PC-9 (cell line): ENCODE data around the gene ABLIM2.

Experiments used
- EZH2 ChIP-seq: fragments of 200-600 bp; sonication (generic); IDR thresholded peaks from 2 replicates; pipeline ENCODE4 v1.8.0; 2017; ENCODE audit warnings: antibody characterized with exemption, low read depth
- TF ChIP-seq, protein P1 (sequence below): fragments of 200-600 bp; sonication (generic); conservative IDR thresholded peaks from 2 replicates; pipeline ENCODE4 v1.6.1; 2017; ENCODE audit warnings: mixed run types, antibody characterized with exemption, mild to moderate bottlenecking, moderate library complexity

DNA sequence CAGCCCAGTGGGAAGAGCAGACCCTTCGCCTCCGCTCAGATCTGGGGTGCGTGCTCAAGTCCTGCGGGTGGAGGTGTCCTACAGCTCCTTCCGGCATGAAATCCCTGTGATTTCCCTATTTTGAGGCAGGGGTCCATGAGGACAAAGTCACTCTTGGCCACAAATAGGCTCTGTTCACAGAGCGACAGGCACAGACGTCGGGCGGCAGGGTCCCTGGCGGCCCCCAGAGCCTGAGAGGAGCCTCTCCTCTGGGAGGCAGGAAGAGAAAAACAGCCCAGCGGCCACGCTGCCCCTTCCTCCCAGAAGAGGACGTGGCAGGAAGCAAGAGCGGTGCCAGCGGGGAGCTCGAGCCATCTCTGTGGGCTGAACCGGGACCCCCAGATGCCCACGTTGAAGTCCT, 38.7 kb downstream of the ABLIM2 start:
- TF ChIP-seq, protein P1, sequence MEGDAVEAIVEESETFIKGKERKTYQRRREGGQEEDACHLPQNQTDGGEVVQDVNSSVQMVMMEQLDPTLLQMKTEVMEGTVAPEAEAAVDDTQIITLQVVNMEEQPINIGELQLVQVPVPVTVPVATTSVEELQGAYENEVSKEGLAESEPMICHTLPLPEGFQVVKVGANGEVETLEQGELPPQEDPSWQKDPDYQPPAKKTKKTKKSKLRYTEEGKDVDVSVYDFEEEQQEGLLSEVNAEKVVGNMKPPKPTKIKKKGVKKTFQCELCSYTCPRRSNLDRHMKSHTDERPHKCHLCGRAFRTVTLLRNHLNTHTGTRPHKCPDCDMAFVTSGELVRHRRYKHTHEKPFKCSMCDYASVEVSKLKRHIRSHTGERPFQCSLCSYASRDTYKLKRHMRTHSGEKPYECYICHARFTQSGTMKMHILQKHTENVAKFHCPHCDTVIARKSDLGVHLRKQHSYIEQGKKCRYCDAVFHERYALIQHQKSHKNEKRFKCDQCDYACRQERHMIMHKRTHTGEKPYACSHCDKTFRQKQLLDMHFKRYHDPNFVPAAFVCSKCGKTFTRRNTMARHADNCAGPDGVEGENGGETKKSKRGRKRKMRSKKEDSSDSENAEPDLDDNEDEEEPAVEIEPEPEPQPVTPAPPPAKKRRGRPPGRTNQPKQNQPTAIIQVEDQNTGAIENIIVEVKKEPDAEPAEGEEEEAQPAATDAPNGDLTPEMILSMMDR = no peak
- TF ChIP-seq EZH2 = no peak
